SK-N-DZ (cell line): ENCODE measurements around the gene MISP.
"Not testable (repeated sequence)": the region's sequence is repeated elsewhere in the genome, so short reads cannot be mapped to it uniquely, and the experiment has no call there.

Source experiments
- DNase-seq: peaks from one replicate; pipeline ENCODE4 v3.0.0-alpha.2; 2015; ENCODE audit warnings: low spot score

MISP gene

DNA sequence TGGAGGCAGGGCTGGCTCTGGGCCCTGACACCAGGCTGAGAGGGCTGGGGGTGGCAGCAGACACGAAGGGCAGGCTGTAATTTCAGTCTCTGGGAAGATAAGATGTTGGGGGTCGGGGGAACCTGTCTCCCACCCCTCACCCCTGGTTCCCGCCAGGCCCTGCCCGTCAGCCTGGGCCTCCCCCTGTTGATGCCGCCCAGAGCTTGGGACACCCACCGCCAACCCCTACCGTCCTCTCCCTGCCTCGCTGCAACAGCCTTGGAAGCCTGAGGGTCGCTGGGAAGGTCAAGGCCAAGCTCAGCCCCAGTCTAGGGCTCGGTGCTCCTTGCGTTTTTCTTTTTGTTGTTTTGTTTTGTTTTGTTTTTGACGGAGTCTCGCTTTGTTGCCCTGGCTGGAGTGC, 27.7 kb upstream of the MISP start:
- DNase-seq = no peak

DNA sequence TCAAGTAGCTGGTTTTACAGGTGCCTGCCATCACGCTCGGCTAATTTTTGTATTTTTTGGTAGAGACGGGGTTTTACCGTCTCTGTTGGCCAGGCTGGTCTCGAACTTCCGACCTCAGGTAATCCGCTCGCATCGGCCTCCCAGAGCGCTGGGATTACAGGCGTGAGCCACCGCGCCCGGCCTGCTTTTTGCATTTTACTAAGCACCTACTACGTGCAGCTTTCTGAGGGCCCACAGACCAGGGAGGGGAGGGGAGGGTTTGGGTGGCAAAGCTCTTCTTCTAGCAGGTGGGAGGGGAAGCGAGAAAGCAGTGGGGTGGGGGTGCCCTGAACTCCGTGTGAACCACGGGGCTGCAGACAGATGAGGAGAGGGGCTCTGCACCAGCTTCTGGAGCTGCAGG, 27.2 kb upstream of the MISP start:
- no peak for DNase-seq

DNA sequence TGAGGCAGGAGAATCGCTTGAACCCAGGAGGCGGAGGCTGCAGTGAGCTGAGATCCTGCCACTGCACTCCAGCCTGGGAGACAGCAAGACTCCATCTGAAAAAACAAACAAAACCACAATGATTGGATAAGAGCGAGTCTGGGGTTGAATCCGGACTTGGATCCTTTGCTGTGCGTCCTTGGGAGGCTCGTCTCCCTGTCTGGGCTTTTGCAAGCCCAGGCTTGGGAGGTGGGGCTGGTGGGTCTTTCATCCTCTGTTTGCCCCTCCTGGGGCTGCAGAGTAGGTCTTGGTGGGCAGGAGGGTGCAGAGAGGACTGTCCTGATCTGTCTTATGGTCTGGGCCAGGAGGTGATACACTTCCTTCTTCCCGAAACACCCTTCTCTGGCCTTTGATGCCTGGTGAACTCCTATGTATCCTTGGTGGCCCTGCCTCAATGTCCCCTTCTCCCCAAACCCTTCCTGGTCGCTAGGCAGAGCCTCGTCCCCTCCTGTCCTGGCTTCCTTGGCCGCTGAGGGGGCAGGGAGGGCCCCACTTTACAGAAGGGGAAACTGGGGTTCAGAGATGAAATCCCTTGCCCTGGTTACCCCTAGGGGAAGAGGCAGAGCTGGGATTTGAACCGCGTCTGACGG, 25.3 kb upstream of the MISP start:
- no peak for DNase-seq

GRCh38 chr19:726993-727956, 23.6 kb upstream of the MISP start:
- no peak for DNase-seq

DNA sequence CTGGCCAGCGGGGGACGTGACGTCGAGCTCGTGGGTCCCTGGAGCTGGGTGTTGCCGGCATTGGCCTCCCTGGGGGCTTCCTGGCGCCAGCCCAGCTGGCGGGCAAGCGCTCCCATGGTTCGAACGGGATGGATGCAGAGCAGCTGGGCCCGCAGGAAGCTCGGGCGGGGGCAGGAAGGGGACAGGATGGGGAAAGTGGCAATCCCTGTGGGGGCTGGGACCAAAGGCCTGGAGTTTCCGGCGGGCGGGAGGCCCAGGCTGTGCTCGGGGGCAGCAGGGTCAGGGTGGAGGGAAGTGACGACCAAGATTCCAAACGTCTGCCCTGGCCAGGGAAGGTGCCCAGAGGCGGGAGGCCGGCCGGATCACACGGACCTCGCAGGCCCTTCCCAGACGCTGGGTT, 22.9 kb upstream of the MISP start:
- no peak for DNase-seq

- not testable (repeated sequence) for DNase-seq
Measured at GRCh38 chr19:729564-729963, 21.3 kb upstream of the MISP start.

DNA sequence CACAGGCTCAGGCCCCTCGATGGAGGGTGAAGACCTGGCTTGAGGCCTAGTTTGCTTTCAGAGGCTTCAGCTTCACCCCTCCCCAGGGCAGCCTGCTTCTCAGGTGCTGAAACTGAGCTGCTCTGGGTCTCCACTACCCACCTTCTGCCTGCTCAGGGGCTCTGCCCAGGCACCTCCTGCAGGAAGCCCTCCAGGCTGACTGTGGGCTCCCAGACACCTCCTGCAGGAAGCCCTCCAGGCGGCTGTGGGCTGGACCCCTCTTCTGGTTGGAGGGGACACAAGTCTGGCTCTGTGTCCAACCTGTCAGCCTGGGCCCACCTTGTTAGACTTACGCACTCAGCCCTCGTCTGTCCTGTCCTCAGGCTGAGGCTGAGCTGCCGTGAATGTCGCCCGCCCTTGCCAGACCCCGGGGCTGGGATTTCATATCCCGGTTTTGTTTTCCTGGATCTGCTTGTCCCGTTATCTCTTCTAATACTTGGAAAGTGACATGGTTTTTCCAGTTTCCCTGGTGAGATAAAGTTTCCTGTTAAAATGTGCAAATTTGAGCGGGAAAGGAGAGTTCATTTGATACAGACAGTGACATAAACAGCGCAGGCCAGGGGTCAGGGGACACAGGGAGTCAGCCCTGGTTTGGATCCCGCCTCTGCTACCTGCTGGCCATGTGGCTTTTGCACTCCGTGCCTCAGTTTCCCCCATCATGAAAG, 20.8 kb upstream of the MISP start:
- DNase-seq = no peak

DNA sequence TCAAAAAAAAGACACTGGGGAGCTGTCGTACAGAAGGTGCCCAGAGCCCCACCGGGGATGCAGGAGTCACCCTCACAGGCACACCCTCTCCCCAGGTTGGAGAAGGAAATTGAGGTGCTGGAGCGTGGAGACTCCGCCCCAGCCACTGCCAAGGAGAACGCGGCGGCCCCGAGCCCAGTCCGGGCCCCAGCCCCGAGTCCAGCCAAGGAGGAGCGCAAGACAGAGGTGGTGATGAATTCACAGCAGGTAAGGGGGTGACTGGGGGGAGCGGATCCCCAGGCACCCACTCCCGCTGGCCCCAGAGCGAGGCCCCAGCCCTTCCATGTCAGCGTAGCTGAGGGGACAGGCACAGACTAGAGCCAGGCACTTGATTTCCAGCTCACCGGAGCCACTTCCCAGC, 19.9 kb upstream of the MISP start:
- no peak for DNase-seq

GRCh38 chr19:732148-733069, 18.5 kb upstream of the MISP start:
- DNase-seq = no peak

DNA sequence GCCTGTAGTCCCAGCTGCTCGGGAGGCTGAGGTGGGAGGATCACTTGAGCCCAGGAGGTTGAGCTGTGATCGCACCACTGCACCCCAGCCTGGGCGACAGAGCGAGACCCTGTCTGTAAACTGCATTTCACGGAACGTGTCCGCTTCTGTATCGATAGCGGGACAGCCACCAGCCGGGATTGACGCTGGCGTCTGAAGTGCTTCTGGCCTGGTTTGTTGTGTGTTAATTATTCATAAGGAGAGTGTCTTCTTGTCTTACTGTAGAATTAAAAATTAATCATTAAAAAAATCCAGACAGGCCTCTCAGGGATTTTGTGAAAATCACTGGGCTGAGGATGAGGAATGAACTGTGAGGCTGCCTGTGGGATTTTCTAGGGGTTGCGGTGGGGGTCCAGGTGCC, 16.2 kb upstream of the MISP start:
- DNase-seq = no peak

DNA sequence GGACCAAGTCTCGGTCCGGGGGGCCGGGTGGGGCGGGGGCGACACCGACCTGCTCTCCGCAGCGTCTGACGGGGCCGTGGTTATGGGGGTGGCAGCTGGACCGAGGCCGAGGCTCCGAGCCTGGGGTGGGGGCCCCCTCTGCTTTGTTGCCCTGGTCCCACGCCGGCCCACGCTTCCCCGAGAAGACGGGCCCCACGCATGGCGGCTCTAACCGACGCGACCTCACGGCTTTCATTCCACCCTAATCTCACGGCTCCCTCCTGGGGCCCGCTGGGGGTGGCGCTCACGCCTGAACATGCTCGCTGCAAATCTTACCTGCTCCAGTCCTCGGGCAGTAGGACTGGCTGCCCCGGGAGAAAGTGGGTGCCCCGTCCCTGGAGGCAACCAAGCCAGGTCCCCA, 14.8 kb upstream of the MISP start:
- no peak for DNase-seq

- DNase-seq = peak; percentile 57
Measured at GRCh38 chr19:737591-738093, 13.3 kb upstream of the MISP start.

- DNase-seq = no peak
Measured at GRCh38 chr19:738509-739128, 12.3 kb upstream of the MISP start.

GRCh38 chr19:739998-740715, 10.8 kb upstream of the MISP start:
- no peak for DNase-seq

DNA sequence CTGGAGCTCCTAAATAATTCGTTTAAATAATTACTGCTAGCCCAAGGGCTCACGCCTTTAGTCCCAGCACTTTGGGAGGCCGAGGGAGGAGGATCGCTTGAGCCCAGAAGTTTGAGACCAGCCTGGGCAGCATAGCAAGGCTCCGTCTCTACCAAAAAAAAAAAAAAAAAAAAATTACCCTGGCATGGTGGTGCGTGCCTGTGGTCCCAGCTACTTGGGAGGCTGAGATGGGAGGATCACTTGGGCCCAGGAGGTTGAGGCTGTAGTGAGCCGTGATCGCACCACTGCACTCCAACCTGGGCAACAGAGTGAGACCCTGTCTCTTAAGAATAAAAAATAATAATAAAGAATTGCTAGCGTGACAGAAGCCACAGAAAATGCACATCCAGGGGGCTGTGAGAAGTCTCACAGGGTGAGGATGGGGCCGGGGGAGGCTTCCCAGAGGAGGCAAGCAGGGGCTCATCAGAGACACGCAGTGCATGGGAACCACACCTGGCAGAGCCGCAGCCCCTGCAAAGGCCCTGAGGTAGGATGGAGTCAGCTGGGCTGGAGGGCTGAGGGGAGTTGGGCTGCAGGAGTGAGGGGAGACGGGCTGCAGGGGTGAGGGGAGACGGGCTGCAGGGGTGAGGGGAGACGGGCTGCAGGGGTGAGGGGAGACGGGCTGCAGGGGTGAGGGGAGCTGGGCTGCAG, 10.0 kb upstream of the MISP start:
- DNase-seq = not testable (repeated sequence)

DNA sequence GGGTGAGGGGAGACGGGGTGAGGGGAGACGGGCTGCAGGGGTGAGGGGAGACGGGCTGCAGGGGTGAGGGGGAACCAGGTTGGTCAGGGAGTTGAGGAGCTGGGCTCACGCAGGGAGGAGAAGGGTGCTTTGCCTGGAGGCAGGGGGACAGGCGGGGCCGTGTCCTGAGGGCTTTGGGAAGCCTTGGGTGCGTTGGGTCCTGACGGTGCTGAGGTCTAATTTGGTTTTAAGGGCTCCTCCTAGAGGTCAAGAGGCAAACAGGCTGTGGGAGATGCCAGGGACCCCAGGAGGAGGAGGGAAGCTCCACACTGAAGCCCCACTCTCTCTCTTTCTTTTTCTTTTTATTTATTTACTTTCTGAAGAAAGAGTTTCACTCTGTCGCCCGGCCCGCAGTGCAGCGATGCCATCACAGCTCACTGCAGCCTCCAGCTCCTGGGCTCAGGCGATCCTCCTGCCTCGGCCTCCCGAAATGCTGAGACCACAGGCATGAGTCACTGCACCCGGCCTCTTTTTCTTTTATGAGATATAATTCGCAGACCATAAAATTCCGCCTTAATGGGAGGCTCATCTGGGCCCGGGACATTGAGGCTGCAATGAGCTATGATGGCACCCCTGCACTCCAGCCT, 9.3 kb upstream of the MISP start:
- DNase-seq = peak; percentile 58

DNA sequence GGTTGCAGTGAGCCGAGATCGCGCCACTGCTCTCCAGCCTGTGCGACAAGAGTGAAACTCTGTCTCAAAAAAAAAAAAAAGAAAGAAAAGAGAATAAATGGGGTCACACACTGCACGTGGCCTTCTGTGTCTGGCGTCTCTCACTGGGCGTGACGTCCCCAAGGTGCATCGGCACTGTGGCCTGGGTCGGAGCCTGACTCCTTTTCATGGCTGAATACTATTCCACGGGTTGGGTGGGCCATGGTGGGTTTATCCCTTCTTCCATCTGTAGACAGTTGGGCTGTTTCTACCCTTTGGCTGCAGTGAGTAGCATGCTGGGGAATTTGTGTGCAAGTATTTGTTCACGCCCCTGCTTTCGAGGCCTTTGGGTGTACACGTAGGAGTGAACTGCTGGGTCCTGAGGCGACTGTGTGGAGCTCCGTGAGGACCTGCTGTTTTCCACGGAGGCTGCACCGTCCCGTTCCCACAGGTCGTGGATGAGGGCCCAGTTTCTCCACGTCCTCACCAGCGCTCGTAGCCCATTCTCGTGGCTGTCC, 8.3 kb upstream of the MISP start:
- no peak for DNase-seq

DNA sequence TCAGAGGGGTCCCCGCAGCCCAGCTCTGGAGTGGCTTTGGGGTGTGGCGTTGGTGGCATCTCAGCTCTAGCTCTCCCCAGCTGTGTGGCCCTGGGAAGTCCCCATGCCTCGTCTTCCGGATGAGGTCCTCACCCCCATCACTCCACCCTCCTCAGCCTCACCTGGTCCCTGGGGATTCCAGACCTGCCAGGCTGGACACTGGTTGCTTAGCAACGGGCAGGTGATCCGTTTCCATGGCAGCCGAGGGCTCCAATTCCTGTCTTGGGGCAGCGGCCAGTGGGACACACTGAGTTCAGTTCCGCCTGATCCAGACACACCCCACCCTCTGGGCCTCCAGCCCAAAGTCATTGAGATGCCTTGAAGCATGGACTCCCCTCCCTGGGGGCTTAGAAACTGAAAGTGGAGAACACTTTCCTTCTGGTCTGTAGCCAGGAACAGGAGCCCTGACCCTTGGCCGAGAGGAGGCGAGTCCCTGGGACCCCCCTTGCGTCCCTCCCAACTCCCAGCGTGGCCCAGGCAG, 7.7 kb upstream of the MISP start:
- DNase-seq = peak; percentile 58
